Embryonic facial prominence (tissue), 1 donor: ENCODE data around the gene RECQL.
"Not testable (repeated sequence)": the region's sequence is repeated elsewhere in the genome, so short reads cannot be mapped to it uniquely, and the experiment has no call there.

ENCODE experiments used
- DNase-seq: peaks from one replicate; pipeline ENCODE4 v3.0.0-alpha.2; 2016; ENCODE audit errors: extremely low spot score

The RECQL gene

DNA sequence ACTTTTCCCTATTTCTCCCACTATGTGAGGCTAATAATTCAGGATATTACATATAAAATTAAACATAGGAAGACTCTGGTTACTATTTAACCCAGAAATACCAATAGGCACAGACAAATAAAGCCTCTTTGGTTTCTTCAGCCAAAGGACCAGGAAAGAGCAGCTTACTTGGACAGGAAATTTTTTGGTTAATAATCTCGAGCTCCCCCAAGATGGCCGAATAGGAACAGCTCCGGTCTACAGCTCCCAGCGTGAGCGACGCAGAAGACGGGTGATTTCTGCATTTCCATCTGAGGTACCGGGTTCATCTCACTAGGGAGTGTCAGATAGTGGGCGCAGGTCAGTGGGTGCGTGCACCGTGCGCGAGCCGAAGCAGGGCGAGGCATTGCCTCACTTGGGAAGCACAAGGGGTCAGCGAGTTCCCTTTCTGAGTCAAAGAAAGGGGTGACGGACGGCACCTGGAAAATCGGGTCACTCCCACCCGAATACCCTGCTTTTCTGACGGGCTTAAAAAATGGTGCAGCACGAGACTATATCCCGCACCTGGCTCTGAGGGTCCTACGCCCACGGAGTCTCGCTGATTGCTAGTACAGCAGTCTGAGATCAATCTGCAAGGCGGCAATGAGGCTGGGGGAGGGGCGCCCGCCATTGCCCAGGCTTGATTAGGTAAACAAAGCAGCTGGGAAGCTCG lies 82.3 kb downstream of the RECQL start:
- DNase-seq = not testable (repeated sequence)
